Neural cell (in vitro differentiated cells): ENCODE data around the gene PRKCA. TPM values are rescaled to one million over a fixed set of nuclear protein-coding genes. Genes with fewer than 3 reads are reported as not detected.

Experiments used
- H2AFZ ChIP-seq: fragments of 200-600, 300-800 bp; sonication (generic), shearing (Covaris generic); 2 replicates; pipeline ENCODE4 v1.6.0; 2014; ENCODE audit warnings: low read depth, mild to moderate bottlenecking, antibody characterized with exemption, low read length, moderate library complexity
- H3F3A ChIP-seq: fragments of 200-600 bp; shearing (Covaris generic); 2 replicates; pipeline ENCODE4 v1.6.1; 2016; ENCODE audit warnings: mild to moderate bottlenecking, moderate library complexity, mixed read lengths, antibody characterized with exemption, low read length; ENCODE audit not compliant: insufficient read depth, poor library complexity, severe bottlenecking
- H3K27ac ChIP-seq: fragments of 200-600, 300-800 bp; sonication (generic), shearing (Covaris generic); 2 replicates; pipeline ENCODE4 v1.5.1; 2014; ENCODE audit warnings: mild to moderate bottlenecking, low read length, moderate library complexity
- H3K27me3 ChIP-seq: fragments of 300-800, 200-600 bp; sonication (generic), shearing (Covaris generic); 2 replicates; pipeline ENCODE4 v1.6.0; 2014; ENCODE audit warnings: mild to moderate bottlenecking, low read depth, low read length, moderate library complexity; ENCODE audit not compliant: insufficient read depth
- H3K36me3 ChIP-seq: fragments of 300-800, 200-600 bp; sonication (generic), shearing (Covaris generic); 2 replicates; pipeline ENCODE4 v1.5.1; 2014; ENCODE audit warnings: mild to moderate bottlenecking, antibody characterized with exemption, low read length, moderate library complexity; ENCODE audit not compliant: insufficient read depth
- H3K4me2 ChIP-seq: fragments of 300-800, 200-600 bp; sonication (generic), shearing (Covaris generic); 2 replicates; pipeline ENCODE4 v1.6.0; 2014; ENCODE audit warnings: mild to moderate bottlenecking, low read length
- H3K4me3 ChIP-seq: fragments of 300-800, 200-600 bp; sonication (generic), shearing (Covaris generic); 2 replicates; pipeline ENCODE4 v1.5.1; 2014; ENCODE audit warnings: mild to moderate bottlenecking, low read length, moderate library complexity
- H3K79me2 ChIP-seq: fragments of 200-600 bp; shearing (Covaris generic); replicated peaks from 2 replicates; pipeline ENCODE4 v1.6.0; 2014; ENCODE audit warnings: mild to moderate bottlenecking, low read length, moderate library complexity; ENCODE audit not compliant: insufficient read depth
- H3K9ac ChIP-seq: fragments of 300-800, 200-600 bp; sonication (generic), shearing (Covaris generic); 2 replicates; pipeline ENCODE4 v1.6.1; 2016; ENCODE audit warnings: mild to moderate bottlenecking, low read length, mixed read lengths
- H3K9me2 ChIP-seq: fragments of 200-600 bp; shearing (Covaris generic); 2 replicates; pipeline ENCODE4 v1.6.1; 2016; ENCODE audit warnings: mild to moderate bottlenecking, low read length, mixed read lengths; ENCODE audit not compliant: insufficient read depth
- H3K9me3 ChIP-seq: fragments of 200-600, 300-800 bp; sonication (generic), shearing (Covaris generic); 2 replicates; pipeline ENCODE4 v1.6.1; 2016; ENCODE audit warnings: mild to moderate bottlenecking, mixed run types, low read length, moderate library complexity, mixed read lengths
- H4K20me1 ChIP-seq: fragments of 200-600 bp; shearing (Covaris generic); 2 replicates; pipeline ENCODE4 v1.6.1; 2016; ENCODE audit warnings: mild to moderate bottlenecking, mixed run types; ENCODE audit not compliant: insufficient read depth
- EP300 ChIP-seq: fragments of 450-650 bp; conservative IDR thresholded peaks from 2 replicates; pipeline ENCODE4 v1.6.1; 2014; ENCODE audit warnings: antibody characterized with exemption, mild to moderate bottlenecking, moderate library complexity; ENCODE audit not compliant: poor library complexity, severe bottlenecking
- EZH2 ChIP-seq: fragments of 200-600, 300-800 bp; shearing (Covaris generic), sonication (generic); IDR thresholded peaks from 2 replicates; pipeline ENCODE4 v1.6.1; 2014; ENCODE audit warnings: antibody characterized with exemption, low read length, borderline replicate concordance, mild to moderate bottlenecking; ENCODE audit not compliant: insufficient read depth, poor library complexity, severe bottlenecking
- MXI1 ChIP-seq: fragments of 450-650 bp; conservative IDR thresholded peaks from 2 replicates; pipeline ENCODE4 v1.6.1; 2014; ENCODE audit warnings: antibody characterized with exemption, mild to moderate bottlenecking; ENCODE audit not compliant: poor library complexity, severe bottlenecking
- POLR2AphosphoS5 ChIP-seq: IDR thresholded peaks from 2 replicates; pipeline ENCODE4 v1.6.1; 2012
- RAD21 ChIP-seq: fragments of 450-650 bp; conservative IDR thresholded peaks from 2 replicates; pipeline ENCODE4 v1.6.1; 2014; ENCODE audit warnings: antibody characterized with exemption, mild to moderate bottlenecking, moderate library complexity
- SMC3 ChIP-seq: fragments of 450-650 bp; conservative IDR thresholded peaks from 2 replicates; pipeline ENCODE4 v1.6.1; 2014; ENCODE audit warnings: antibody characterized with exemption, mild to moderate bottlenecking, moderate library complexity; ENCODE audit not compliant: poor library complexity
- TAF1 ChIP-seq: IDR thresholded peaks from 2 replicates; pipeline ENCODE4 v1.6.1; 2012; ENCODE audit warnings: low read depth
- polyA plus RNA-seq: library from polyadenylated mRNA; depleted of rRNA; stranded (reverse); fragments of >200 nt; gene quantifications from 2 replicates; pipeline ENCODE4 v1.2.3, GENCODE V29; 2014
- TF ChIP-seq, protein P1 (sequence below): IDR thresholded peaks from 2 replicates; pipeline ENCODE4 v1.6.1; 2012; ENCODE audit warnings: borderline replicate concordance
- TF ChIP-seq, protein P2 (sequence below): fragments of 450-650 bp; IDR thresholded peaks from 2 replicates; pipeline ENCODE4 v1.5.1; 2014; ENCODE audit warnings: antibody characterized with exemption, mild to moderate bottlenecking, moderate library complexity; ENCODE audit not compliant: poor library complexity, severe bottlenecking

Gene PRKCA
- polyA plus RNA-seq, 1 donor from 2014 or later, result 5.9 TPM

DNA sequence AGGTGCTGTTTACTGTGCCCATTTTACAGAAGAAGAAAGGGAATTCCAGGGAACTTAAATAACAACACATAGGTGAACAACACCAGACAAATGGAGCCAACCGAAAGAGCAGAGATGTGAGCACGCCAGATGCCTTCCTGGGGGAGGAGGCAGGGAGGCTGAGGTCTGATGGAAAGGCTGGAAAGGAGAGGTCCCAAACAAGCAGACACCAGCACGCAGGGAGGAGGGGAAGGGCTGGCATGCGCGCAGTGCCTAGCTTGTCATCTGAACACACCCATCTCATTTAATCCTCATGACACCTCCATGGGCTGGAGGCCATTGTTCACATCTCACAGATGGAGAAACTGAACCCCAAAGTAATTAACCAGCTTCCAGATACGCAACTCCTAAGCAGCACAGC is 511.6 kb downstream of the PRKCA start:
- Histone ChIP-seq H3K27me3 (no peaks in the 10 kb centered on the region), H3K9ac (no peak overlapping the region), H3K79me2 (no peaks in the 10 kb centered on the region), H2AFZ (no peak overlapping the region), H3K27ac (no peak overlapping the region), H3K4me3 (no peak overlapping the region), H4K20me1 (no peaks in the 10 kb centered on the region), H3K36me3 (no peaks in the 10 kb centered on the region), H3K9me2 (no peaks in the 10 kb centered on the region), H3K9me3 (no peaks in the 10 kb centered on the region), H3K4me2 (no peak overlapping the region), H3F3A (no peaks in the 10 kb centered on the region)
- TF ChIP-seq POLR2AphosphoS5 (no peak), RAD21 (no peak), MXI1 (no peak), SMC3 (no peak), EP300 (no peak), EZH2 (no peak), TAF1 (no peak)
- TF ChIP-seq, protein P1, sequence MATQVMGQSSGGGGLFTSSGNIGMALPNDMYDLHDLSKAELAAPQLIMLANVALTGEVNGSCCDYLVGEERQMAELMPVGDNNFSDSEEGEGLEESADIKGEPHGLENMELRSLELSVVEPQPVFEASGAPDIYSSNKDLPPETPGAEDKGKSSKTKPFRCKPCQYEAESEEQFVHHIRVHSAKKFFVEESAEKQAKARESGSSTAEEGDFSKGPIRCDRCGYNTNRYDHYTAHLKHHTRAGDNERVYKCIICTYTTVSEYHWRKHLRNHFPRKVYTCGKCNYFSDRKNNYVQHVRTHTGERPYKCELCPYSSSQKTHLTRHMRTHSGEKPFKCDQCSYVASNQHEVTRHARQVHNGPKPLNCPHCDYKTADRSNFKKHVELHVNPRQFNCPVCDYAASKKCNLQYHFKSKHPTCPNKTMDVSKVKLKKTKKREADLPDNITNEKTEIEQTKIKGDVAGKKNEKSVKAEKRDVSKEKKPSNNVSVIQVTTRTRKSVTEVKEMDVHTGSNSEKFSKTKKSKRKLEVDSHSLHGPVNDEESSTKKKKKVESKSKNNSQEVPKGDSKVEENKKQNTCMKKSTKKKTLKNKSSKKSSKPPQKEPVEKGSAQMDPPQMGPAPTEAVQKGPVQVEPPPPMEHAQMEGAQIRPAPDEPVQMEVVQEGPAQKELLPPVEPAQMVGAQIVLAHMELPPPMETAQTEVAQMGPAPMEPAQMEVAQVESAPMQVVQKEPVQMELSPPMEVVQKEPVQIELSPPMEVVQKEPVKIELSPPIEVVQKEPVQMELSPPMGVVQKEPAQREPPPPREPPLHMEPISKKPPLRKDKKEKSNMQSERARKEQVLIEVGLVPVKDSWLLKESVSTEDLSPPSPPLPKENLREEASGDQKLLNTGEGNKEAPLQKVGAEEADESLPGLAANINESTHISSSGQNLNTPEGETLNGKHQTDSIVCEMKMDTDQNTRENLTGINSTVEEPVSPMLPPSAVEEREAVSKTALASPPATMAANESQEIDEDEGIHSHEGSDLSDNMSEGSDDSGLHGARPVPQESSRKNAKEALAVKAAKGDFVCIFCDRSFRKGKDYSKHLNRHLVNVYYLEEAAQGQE, result no peak
- TF ChIP-seq, protein P2, sequence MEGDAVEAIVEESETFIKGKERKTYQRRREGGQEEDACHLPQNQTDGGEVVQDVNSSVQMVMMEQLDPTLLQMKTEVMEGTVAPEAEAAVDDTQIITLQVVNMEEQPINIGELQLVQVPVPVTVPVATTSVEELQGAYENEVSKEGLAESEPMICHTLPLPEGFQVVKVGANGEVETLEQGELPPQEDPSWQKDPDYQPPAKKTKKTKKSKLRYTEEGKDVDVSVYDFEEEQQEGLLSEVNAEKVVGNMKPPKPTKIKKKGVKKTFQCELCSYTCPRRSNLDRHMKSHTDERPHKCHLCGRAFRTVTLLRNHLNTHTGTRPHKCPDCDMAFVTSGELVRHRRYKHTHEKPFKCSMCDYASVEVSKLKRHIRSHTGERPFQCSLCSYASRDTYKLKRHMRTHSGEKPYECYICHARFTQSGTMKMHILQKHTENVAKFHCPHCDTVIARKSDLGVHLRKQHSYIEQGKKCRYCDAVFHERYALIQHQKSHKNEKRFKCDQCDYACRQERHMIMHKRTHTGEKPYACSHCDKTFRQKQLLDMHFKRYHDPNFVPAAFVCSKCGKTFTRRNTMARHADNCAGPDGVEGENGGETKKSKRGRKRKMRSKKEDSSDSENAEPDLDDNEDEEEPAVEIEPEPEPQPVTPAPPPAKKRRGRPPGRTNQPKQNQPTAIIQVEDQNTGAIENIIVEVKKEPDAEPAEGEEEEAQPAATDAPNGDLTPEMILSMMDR, result no peak

- Histone ChIP-seq H3K9me3 (no peaks in the 10 kb centered on the region), H3K9ac (no peak overlapping the region), H2AFZ (no peak overlapping the region), H3K79me2 (no peaks in the 10 kb centered on the region), H4K20me1 (no peaks in the 10 kb centered on the region), H3F3A (no peaks in the 10 kb centered on the region), H3K9me2 (no peaks in the 10 kb centered on the region), H3K36me3 (no peaks in the 10 kb centered on the region), H3K4me3 (no peak overlapping the region), H3K27me3 (no peaks in the 10 kb centered on the region), H3K27ac (no peak overlapping the region), H3K4me2 (no peak overlapping the region)
- no peak for TF ChIP-seq MXI1
- TF ChIP-seq POLR2AphosphoS5, result no peak
- no peak for TF ChIP-seq EZH2
- no peak for TF ChIP-seq RAD21
- TF ChIP-seq SMC3, result no peak
- TF ChIP-seq EP300, result no peak
- TF ChIP-seq, protein P1, result no peak
- TF ChIP-seq TAF1, result no peak
- TF ChIP-seq, protein P2, result no peak
Observed at GRCh38 chr17:66814570-66814969, 512.2 kb downstream of the PRKCA start.
